NT2/D1 (cell line): ENCODE results near the gene DIP2A.

Experiments used
- SUZ12 ChIP-seq: IDR thresholded peaks from 2 replicates; pipeline ENCODE4 v1.6.1; 2011; ENCODE audit not compliant: insufficient read length, insufficient read depth; ENCODE audit errors: extremely low read depth
- YY1 ChIP-seq: IDR thresholded peaks from 2 replicates; pipeline ENCODE4 v1.6.1; 2011; ENCODE audit not compliant: insufficient read length, insufficient read depth
- ZNF274 ChIP-seq: IDR thresholded peaks from 2 replicates; pipeline ENCODE4 v1.6.1; 2011; ENCODE audit warnings: mild to moderate bottlenecking, low read depth, low read length

- TF ChIP-seq ZNF274 (no peak), YY1 (no peak), SUZ12 (no peak)
These were observed 10.6 kb upstream of the DIP2A start for GRCh38 chr21:46448108-46448507.
